Endothelial cell of umbilical vein (primary cell): ENCODE results near the gene SIM1. TPM values are rescaled to one million over a fixed set of nuclear protein-coding genes. Genes with fewer than 3 reads are reported as not detected.

Source experiments
- BruUV-seq: library from RNA; stranded (reverse); fragments of 400-500 nt; replicated peaks from 2 replicates; lab custom pipeline; 2021; lab: Mats Ljungman, UMichigan
- CTCF ChIA-PET: fragments of 300-600, 350-600 bp; sonication (Branson Sonifier 250); formaldehyde crosslinking; loops from one replicate; lab custom pipeline; 2021; ENCODE audit warnings: antibody characterized with exemption, inconsistent platforms; lab: Charles Lee
- POLR2A ChIA-PET: fragments of 300-600, 350-600 bp; sonication (Branson Sonifier 250); formaldehyde crosslinking; loops from one replicate; lab custom pipeline; 2021; ENCODE audit warnings: antibody characterized with exemption, inconsistent platforms; lab: Charles Lee
- DNase-seq: peaks from one replicate; pipeline ENCODE4 v3.0.0-alpha.2; 2011; ENCODE audit warnings: low read depth, low spot score
- FAIRE-seq: peaks from 2 replicates; lab custom pipeline; 2011; peaks lifted over from hg19 to GRCh38; lab: Jason Lieb, UNC
- H2AFZ ChIP-seq: 2 replicates; pipeline ENCODE4 v1.6.0; 2012; ENCODE audit warnings: low read depth, low read length, control low read depth, inconsistent platforms
- H3K27ac ChIP-seq: 2 replicates; pipeline ENCODE4 v1.5.1; 2011; ENCODE audit warnings: low read depth, mild to moderate bottlenecking, control low read depth, low read length, moderate library complexity; ENCODE audit not compliant: insufficient read depth
- H3K27me3 ChIP-seq, 2 experiments: 2 replicates each; pipeline versions ENCODE4 v1.6.0 to v1.6.1; 2011; ENCODE audit warnings: low read length in 2 of 2, mixed read lengths in 1 of 2; ENCODE audit not compliant: control insufficient read depth in 2 of 2, insufficient read depth in 2 of 2
- H3K36me3 ChIP-seq, 2 experiments: 2 replicates in 1 of 2; 3 replicates in 1 of 2; pipeline ENCODE4 v1.5.1; 2011; ENCODE audit warnings: low read length in 2 of 2, mild to moderate bottlenecking in 1 of 2, moderate library complexity in 1 of 2; ENCODE audit not compliant: control insufficient read depth in 2 of 2, insufficient read depth in 2 of 2; ENCODE audit errors: extremely low read depth in 1 of 2
- H3K4me1 ChIP-seq: 3 replicates; pipeline ENCODE4 v1.5.1; 2011; ENCODE audit warnings: mild to moderate bottlenecking, low read length; ENCODE audit not compliant: control insufficient read depth, insufficient read depth; ENCODE audit errors: extremely low read depth
- H3K4me2 ChIP-seq: 2 replicates; pipeline ENCODE4 v1.6.1; 2011; ENCODE audit warnings: low read length, control low read depth, mixed read lengths; ENCODE audit not compliant: insufficient read depth
- H3K4me3 ChIP-seq, 3 experiments: fragments of 200-600 bp in 1 of 3; sonication (generic), shearing (Covaris generic) in 1 of 3; replicated peaks in 1 of 3; 2 replicates each; pipeline ENCODE4 v1.5.1; 2011 to 2016; ENCODE audit warnings: control low read depth in 3 of 3, low read length in 3 of 3, mild to moderate bottlenecking in 2 of 3, inconsistent platforms in 1 of 3, low read depth in 1 of 3, moderate library complexity in 1 of 3; ENCODE audit not compliant: insufficient read depth in 1 of 3
- H3K79me2 ChIP-seq: 2 replicates; pipeline ENCODE4 v1.6.0; 2012; ENCODE audit warnings: low read length, inconsistent platforms; ENCODE audit not compliant: control insufficient read depth, insufficient read depth
- H3K9ac ChIP-seq: replicated peaks from 2 replicates; pipeline ENCODE3; 2011; ENCODE audit warnings: low read length, control low read depth; ENCODE audit not compliant: insufficient read depth; ENCODE audit errors: extremely low read depth
- H3K9me1 ChIP-seq: replicated peaks from 3 replicates; pipeline ENCODE4 v1.6.0; 2011; ENCODE audit warnings: mild to moderate bottlenecking, low read length; ENCODE audit not compliant: control insufficient read depth, insufficient read depth; ENCODE audit errors: extremely low read depth
- H3K9me3 ChIP-seq: replicated peaks from 2 replicates; pipeline ENCODE4 v1.5.1; 2012; ENCODE audit warnings: low read length, inconsistent platforms; ENCODE audit not compliant: control insufficient read depth, insufficient read depth
- H4K20me1 ChIP-seq: replicated peaks from 2 replicates; pipeline ENCODE3; 2011; ENCODE audit warnings: mild to moderate bottlenecking, low read length; ENCODE audit not compliant: control insufficient read depth, insufficient read depth; ENCODE audit errors: extremely low read depth
- CTCF ChIP-seq, 2 donors: IDR thresholded peaks; 1 replicate in 1 of 2; 2 replicates in 1 of 2; pipeline ENCODE4 v1.5.1; 2011; ENCODE audit warnings: low read length in 2 of 2, mild to moderate bottlenecking in 2 of 2, moderate library complexity in 2 of 2, control low read depth in 1 of 2, inconsistent platforms in 1 of 2, low read depth in 1 of 2; ENCODE audit not compliant: insufficient read depth in 1 of 2; ENCODE audit errors: extremely low read depth in 1 of 2
- EZH2 ChIP-seq: IDR thresholded peaks from 2 replicates; pipeline ENCODE4 v1.6.1; 2012; ENCODE audit warnings: borderline replicate concordance, low read depth, mild to moderate bottlenecking, moderate library complexity, low read length, inconsistent platforms; ENCODE audit not compliant: severe bottlenecking
- FOS ChIP-seq: IDR thresholded peaks from 2 replicates; pipeline ENCODE4 v1.6.1; 2011; ENCODE audit warnings: mild to moderate bottlenecking, low read length, moderate library complexity, borderline replicate concordance; ENCODE audit not compliant: insufficient read depth
- GATA2 ChIP-seq: IDR thresholded peaks from 2 replicates; pipeline ENCODE4 v1.7.0; 2011; ENCODE audit warnings: low read depth, mild to moderate bottlenecking, moderate library complexity, mixed read lengths, low read length; ENCODE audit not compliant: insufficient read length, insufficient read depth
- JUN ChIP-seq: IDR thresholded peaks from 2 replicates; pipeline ENCODE4 v1.6.1; 2011; ENCODE audit warnings: borderline replicate concordance, low read depth; ENCODE audit not compliant: insufficient read length, insufficient read depth
- MAX ChIP-seq: IDR thresholded peaks from 2 replicates; pipeline ENCODE4 v1.6.1; 2011; ENCODE audit not compliant: insufficient read depth, insufficient read length
- MYC ChIP-seq: IDR thresholded peaks from one replicate; pipeline ENCODE4 v1.6.1; 2011; ENCODE audit warnings: mild to moderate bottlenecking, low read depth, low read length
- POLR2A ChIP-seq: IDR thresholded peaks from 2 replicates; pipeline ENCODE4 v1.6.1; 2012; ENCODE audit warnings: low read depth, mild to moderate bottlenecking, control low read depth, low read length
- POLR2AphosphoS5 ChIP-seq: IDR thresholded peaks from 2 replicates; pipeline ENCODE4 v1.6.1; 2012; ENCODE audit warnings: low read depth, mild to moderate bottlenecking, control low read depth, low read length, moderate library complexity; ENCODE audit not compliant: insufficient read depth
- dilution Hi-C: fragments of 300-500 bp; cut with MboI; formaldehyde crosslinking; loops from one replicate; pipeline ENCODE4 v1.15.0; 2019; ENCODE audit warnings: low sequenced_read_pairs; ENCODE audit not compliant: extremely low pct_ligation_motif_present
- intact Hi-C: fragments of 100-400 bp; cut with micrococcal nuclease; formaldehyde crosslinking; loops from one replicate; pipeline ENCODE4 v1.10.0; 2022
- polyA plus RNA-seq, 4 experiments: library from polyadenylated mRNA; depleted of rRNA in 3 of 4; stranded (reverse) in 3 of 4; unstranded in 1 of 4; fragments of >200 nt; gene quantifications; 2 replicates each; pipeline versions ENCODE4 v1.2.1 to v1.2.3, GENCODE V29; 2011 to 2012; ENCODE audit warnings: missing spikeins in 1 of 4
- total RNA-seq: library from RNA; stranded (reverse); gene quantifications from 2 replicates; pipeline ENCODE4 v1.2.3, GENCODE V29; 2021

The SIM1 gene
- total and polyA plus RNA-seq, 2 donors (not counting 3 experiments of a cell fraction or from before 2014, with no cell fraction given) = 0.14 to 0.29 TPM

GRCh38 chr6:100393493-100393892 is 71.2 kb downstream of the SIM1 start:
- CTCF ChIA-PET = no interaction called here
- dilution Hi-C loops = no loop called here
- H3K27ac ChIP-seq = no peak overlapping the region

More at GRCh38 chr6:100393493-100393892, 71.2 kb downstream of the SIM1 start:
- DNase-seq (no peak), FAIRE-seq (no peak)
- POLR2A ChIA-PET = no interaction called here
- BruUV-seq = no TSS peak
- intact Hi-C loops = no loop called here
- H3K9me3 ChIP-seq = no peaks in the 10 kb centered on the region
- H3K79me2 ChIP-seq = no peaks in the 10 kb centered on the region
- H3K36me3 ChIP-seq = no peaks in the 10 kb centered on the region
- no peak overlapping the region for H2AFZ ChIP-seq
- H3K4me1 ChIP-seq = no peaks in the 10 kb centered on the region
- H4K20me1 ChIP-seq = no peaks in the 10 kb centered on the region
- no peak overlapping the region for H3K9ac ChIP-seq
- no peak overlapping the region for H3K4me3 ChIP-seq
- H3K9me1 ChIP-seq = no peaks in the 10 kb centered on the region
- H3K27me3 ChIP-seq = no peaks in the 10 kb centered on the region
- TF ChIP-seq CTCF (IDR thresholded peaks at IDR 0.05; ENCODE audit: extremely low read depth in 1 of 2, insufficient read depth in 1 of 2, low read depth in 1 of 2, low read length in 2 of 2) = no peak
- no peak for TF ChIP-seq GATA2
- TF ChIP-seq EZH2 = no peak
- TF ChIP-seq POLR2A = no peak
- TF ChIP-seq MAX = no peak
- no peak for TF ChIP-seq POLR2AphosphoS5
- TF ChIP-seq MYC = no peak
- TF ChIP-seq JUN = no peak
- no peak for TF ChIP-seq FOS
- H3K4me2 ChIP-seq = no peak overlapping the region
